Activated gamma-delta T cell (primary cell): ENCODE data around the gene MRPL44.
"Not testable (repeated sequence)": the region's sequence is repeated elsewhere in the genome, so short reads cannot be mapped to it uniquely, and the experiment has no call there.

Experiments used
- DNase-seq: peaks from one replicate; lab custom pipeline; 2025; lab: John Stamatoyannopoulos, UW

Gene MRPL44

GRCh38 chr2:223936862-223937326 is 20.4 kb upstream of the MRPL44 start:
- DNase-seq, result no peak

- DNase-seq, result no peak
Measured at GRCh38 chr2:223937535-223937934, 19.7 kb upstream of the MRPL44 start.

- not testable (repeated sequence) for DNase-seq
Measured at GRCh38 chr2:223939438-223939837, 17.8 kb upstream of the MRPL44 start.

GRCh38 chr2:223941579-223942277 is 15.5 kb upstream of the MRPL44 start:
- DNase-seq, result no peak

GRCh38 chr2:223943135-223943534 is 14.1 kb upstream of the MRPL44 start:
- no peak for DNase-seq

GRCh38 chr2:223943561-223944008 is 13.7 kb upstream of the MRPL44 start:
- DNase-seq, result no peak

GRCh38 chr2:223944166-223944702 is 13.0 kb upstream of the MRPL44 start:
- DNase-seq, result peak; percentile 16

GRCh38 chr2:223944703-223945531 is 12.3 kb upstream of the MRPL44 start, which contains the start of gene WDFY1:
Gene WDFY1, minus strand, starts transcription at chr2:223945335. Its CDS starts 51 bp downstream, at chr2:223945284.
- DNase-seq, result peak; percentile 66

GRCh38 chr2:223945755-223946154 is 11.5 kb upstream of the MRPL44 start:
- DNase-seq, result no peak

GRCh38 chr2:223947711-223948205 is 9.5 kb upstream of the MRPL44 start:
- no peak for DNase-seq

GRCh38 chr2:223949241-223949840 is 7.9 kb upstream of the MRPL44 start:
- DNase-seq, result no peak

- no peak for DNase-seq
Measured at GRCh38 chr2:223950448-223951347, 6.6 kb upstream of the MRPL44 start.

GRCh38 chr2:223952280-223952968 is 4.8 kb upstream of the MRPL44 start:
- no peak for DNase-seq

- DNase-seq, result no peak
Measured at GRCh38 chr2:223954401-223954800, 2.9 kb upstream of the MRPL44 start.

GRCh38 chr2:223956300-223956699 is 963 bp upstream of the MRPL44 start:
- no peak for DNase-seq

GRCh38 chr2:223959688-223960087 is 2.4 kb downstream of the MRPL44 start:
- no peak for DNase-seq

- DNase-seq, result no peak
Measured at GRCh38 chr2:223967981-223968380, 10.7 kb downstream of the MRPL44 start.

GRCh38 chr2:223969315-223969714 is 12.1 kb downstream of the MRPL44 start:
- DNase-seq, result no peak

- DNase-seq, result no peak
Measured at GRCh38 chr2:223969856-223970255, 12.6 kb downstream of the MRPL44 start.
